Measurements from ENCODE around the gene P2RX2. TPM values are rescaled to one million over a fixed set of nuclear protein-coding genes. Genes with fewer than 3 reads are reported as not detected.

Gene P2RX2
- total RNA-seq, 1 donor from 2014 or later = not detected

DNA sequence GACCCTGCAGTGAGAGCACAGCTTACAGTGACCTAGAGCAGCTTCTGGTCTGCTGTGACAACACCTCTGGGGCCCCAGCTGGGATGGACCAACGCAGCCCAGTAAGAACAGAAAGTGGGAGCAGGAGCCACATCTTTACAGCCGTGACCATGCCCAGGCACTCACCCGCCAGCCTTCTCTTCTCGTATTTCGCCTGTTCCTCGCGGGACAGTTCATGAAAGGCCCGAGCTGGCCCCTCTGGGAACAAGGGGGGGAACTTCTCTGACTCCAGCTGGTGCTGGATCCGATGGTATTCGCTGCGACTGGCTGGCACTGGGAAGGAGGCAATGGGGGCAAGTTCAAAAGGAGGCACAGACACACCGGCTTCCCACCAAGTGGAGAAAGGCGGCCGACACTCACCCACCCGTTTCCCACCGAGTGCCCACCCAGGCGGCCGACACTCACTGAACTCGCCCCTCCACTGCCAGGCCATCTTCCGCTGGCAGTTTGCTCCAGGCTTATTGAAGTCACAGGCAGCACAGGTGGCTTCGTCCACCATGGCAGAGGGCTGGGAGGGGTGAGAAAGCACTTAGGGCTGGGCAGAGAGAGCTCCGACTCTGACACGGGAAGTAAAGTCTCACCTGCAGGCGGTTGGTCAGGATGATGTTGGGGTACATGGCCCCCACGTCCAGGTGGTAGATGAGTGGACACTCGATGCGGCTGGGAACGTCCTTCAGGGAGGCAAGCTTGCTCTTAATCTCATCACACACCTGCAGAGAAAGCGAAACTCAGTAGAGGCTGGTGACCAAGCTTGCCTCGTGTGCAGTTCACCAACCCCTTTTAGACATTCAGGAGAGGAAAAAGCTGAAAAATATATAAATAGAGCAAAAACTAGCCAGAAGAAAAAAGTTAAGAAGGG, 49.9 kb downstream of the P2RX2 start:
- DNase-seq (ENCODE audit: extremely low spot score in 2 of 2) = no peak
- H3K27me3 ChIP-seq = no peaks in the 10 kb centered on the region
- H3K9me3 ChIP-seq = no peaks in the 10 kb centered on the region
- no peak overlapping the region for H3K4me3 ChIP-seq
- peaks cover 5 to 77% of the 10 kb centered on the region in 2 donors for H3K36me3 ChIP-seq
- intact Hi-C loops (cut with DNase I) = no loop called here
- H3K4me1 ChIP-seq = no peaks in the 10 kb centered on the region
- H3K27ac ChIP-seq = no peak overlapping the region
- TF ChIP-seq, protein P1, sequence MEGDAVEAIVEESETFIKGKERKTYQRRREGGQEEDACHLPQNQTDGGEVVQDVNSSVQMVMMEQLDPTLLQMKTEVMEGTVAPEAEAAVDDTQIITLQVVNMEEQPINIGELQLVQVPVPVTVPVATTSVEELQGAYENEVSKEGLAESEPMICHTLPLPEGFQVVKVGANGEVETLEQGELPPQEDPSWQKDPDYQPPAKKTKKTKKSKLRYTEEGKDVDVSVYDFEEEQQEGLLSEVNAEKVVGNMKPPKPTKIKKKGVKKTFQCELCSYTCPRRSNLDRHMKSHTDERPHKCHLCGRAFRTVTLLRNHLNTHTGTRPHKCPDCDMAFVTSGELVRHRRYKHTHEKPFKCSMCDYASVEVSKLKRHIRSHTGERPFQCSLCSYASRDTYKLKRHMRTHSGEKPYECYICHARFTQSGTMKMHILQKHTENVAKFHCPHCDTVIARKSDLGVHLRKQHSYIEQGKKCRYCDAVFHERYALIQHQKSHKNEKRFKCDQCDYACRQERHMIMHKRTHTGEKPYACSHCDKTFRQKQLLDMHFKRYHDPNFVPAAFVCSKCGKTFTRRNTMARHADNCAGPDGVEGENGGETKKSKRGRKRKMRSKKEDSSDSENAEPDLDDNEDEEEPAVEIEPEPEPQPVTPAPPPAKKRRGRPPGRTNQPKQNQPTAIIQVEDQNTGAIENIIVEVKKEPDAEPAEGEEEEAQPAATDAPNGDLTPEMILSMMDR (IDR thresholded peaks at IDR 0.05) = no peak
- TF ChIP-seq POLR2AphosphoS5 (IDR thresholded peaks at IDR 0.05; ENCODE audit: insufficient read depth in 1 of 2, low read depth in 1 of 2) (no peak), POLR2A (IDR thresholded peaks at IDR 0.05) (no peak)

DNA sequence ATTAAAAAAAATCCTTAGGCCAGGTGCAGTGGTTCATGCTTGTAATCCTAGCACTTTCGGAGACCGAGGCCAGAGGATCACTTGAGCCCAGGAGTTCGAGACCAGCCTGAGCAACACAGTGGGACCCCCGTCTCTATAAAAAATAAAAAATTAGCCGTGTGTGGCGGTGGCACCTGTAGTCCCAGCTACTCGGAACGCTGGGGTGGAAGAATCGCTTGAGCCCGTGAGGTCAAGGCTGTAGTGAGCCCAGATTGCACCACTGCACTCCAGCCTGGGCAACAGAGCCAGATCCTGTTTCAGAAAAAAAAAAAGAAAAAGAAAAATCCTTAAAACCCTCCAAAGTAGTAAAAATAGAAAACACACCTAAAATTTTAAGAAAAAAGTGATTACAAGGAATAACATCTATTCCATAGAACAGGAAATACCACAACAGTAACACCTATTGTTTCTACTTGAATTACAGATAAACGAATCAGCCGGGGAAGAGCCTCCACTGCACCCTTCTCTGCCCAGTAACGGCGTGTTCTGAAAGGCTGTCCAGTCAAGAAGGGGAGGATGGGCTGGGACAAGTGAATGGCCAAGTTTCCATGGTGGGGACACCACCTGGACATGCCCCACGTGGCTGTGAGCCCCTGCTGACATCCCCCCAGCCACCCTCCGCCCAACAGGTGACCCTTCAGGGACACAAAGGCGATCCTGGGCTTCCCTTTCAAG, 50.7 kb downstream of the P2RX2 start:
- DNase-seq (ENCODE audit: extremely low spot score in 2 of 2) = no peak
- intact Hi-C loops (cut with DNase I) = no loop called here
- Histone ChIP-seq H3K4me3 (no peak overlapping the region), H3K4me1 (no peaks in the 10 kb centered on the region), H3K27me3 (no peaks in the 10 kb centered on the region), H3K9me3 (no peaks in the 10 kb centered on the region), H3K36me3 (peaks cover 5 to 70% of the 10 kb centered on the region in 2 donors), H3K27ac (no peak overlapping the region)
- TF ChIP-seq, protein P1 (IDR thresholded peaks at IDR 0.05) = no peak
- TF ChIP-seq POLR2AphosphoS5 (IDR thresholded peaks at IDR 0.05; ENCODE audit: insufficient read depth in 1 of 2, low read depth in 1 of 2) (no peak), POLR2A (IDR thresholded peaks at IDR 0.05) (no peak)

Small RNAs within 50 kb of the gene (microRNA-seq; reads per million reads assigned to microRNA genes)
- not detected for gene MIR6763 (ENCODE audit: borderline number of aligned reads, borderline replicate concordance)

Small RNAs within 50 kb of the gene (small RNA-seq; reads per million reads assigned to genes)
- gene MIR6763 = not detected

Other genes with a start within 250 kb of the P2RX2 start
- 11.0 TPM for gene FBRSL1, start 128.6 kb upstream of the P2RX2 start, total RNA-seq
- not detected for gene LRCOL1, start 8.2 kb upstream of the P2RX2 start, total RNA-seq
- gene POLE, start 68.6 kb downstream of the P2RX2 start, total RNA-seq = 56.7 TPM
- 15.0 TPM for gene PXMP2, start 68.8 kb downstream of the P2RX2 start, total RNA-seq
- gene PGAM5, start 92.1 kb downstream of the P2RX2 start, total RNA-seq = 27.0 TPM
- 63.1 TPM for gene ANKLE2, start 143.1 kb downstream of the P2RX2 start, total RNA-seq
- 49.8 TPM for gene GOLGA3, start 210.1 kb downstream of the P2RX2 start, total RNA-seq